Occipital lobe (tissue), 2 donors: ENCODE data around the gene EEF2. TPM values are rescaled to one million over a fixed set of nuclear protein-coding genes. Genes with fewer than 3 reads are reported as not detected.
A peak's percentile ranks its signal among the peaks of the same experiment; 100 is the strongest.

Source experiments
- DNase-seq: peaks from one replicate; lab custom pipeline; 2025; lab: John Stamatoyannopoulos, UW
- total RNA-seq: library from RNA; depleted of rRNA; stranded (reverse); fragments of >200 nt; gene quantifications from one replicate; pipeline ENCODE4 v1.2.3, GENCODE V29; 2014

The EEF2 gene
- total RNA-seq, result 2,019 TPM

DNA sequence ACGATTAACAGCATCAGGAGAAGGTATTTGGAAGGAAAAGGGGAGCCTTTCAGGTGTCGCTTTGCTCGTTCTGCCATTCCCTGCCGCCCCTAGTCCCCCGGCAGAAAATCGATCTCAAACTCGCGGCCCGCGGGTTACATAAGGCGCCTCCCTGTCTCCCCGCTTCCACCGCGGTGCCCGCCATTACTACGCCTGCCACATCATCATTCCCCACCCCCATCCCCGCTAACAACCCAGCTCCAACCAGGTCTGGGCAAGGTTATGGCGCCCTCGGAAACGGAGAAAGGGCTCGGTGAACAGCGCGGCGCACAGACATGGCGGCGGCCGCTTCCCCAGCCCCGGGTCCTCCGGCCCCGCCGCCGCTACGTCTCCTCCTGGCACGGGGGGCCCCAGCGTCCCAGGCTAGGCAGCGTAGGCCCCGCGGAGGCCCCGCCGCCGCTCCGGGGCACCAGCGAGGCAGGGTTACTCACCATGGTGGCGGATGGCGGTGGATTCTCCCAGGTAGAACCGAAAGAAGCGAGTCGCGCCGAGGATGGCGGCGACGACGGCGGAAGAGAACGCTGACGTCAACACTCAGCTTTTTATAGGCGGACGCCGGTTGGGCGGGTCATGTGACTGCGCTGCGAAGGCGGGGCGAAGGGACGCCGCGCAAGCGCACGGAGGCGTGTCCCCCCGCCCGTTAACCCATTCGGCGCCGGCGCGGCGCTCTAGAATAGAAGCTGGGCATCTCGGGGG is at the start of gene EEF2:
EEF2 (minus strand) TSS at position 556 of the 735 bp plus-strand sequence; CDS start at position 473, 83 bp downstream.
- DNase-seq, result peak; percentile 74

DNA sequence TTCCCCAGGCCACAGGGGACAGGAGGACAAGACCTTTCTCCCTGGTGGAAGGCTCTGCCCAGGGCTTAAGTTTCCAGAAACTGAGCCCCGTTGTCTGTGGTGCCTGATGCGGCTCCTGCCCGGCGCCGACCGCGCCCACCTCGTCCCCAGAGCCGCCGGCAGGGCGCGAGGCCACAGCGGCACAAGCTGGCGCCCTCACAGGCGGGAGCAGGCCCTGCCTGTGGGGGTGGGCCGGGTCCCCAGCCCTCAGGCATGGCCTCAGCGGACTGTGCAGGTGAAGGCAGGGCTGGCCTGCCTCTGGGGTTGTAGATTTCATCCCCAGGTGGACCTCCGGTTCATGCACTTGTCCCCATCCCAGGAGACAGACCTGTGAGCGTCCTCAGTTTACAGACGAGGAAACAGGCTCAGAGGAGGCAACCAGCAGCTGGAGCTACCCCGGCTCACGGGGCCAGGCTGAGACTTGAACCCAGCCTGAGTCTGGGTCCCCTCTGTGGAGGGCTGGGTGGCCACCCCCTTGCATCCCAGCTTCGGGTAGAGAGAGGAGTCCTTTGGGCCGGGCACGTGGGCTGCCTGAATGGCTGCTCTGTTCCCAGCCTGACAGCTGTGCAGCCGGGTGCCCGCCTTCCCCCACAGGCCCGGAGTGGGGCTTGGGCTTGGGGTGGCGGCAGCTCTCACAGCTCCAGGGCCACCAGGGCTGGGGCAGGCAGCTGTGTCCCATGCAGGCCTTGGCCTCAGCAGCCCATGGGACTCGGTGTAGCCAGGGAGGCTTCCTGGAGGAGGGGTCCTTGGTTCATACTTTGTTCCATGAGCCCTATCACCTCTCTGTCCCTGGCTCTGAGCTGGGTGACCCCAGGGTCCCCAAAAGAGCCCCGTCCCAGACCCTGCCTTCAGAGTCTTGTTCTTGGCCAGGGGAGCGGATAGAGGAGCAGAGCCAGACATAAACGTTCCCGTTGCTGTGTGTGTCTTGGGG is 49.1 kb upstream of the EEF2 start:
- peak; percentile 72 for DNase-seq

DNA sequence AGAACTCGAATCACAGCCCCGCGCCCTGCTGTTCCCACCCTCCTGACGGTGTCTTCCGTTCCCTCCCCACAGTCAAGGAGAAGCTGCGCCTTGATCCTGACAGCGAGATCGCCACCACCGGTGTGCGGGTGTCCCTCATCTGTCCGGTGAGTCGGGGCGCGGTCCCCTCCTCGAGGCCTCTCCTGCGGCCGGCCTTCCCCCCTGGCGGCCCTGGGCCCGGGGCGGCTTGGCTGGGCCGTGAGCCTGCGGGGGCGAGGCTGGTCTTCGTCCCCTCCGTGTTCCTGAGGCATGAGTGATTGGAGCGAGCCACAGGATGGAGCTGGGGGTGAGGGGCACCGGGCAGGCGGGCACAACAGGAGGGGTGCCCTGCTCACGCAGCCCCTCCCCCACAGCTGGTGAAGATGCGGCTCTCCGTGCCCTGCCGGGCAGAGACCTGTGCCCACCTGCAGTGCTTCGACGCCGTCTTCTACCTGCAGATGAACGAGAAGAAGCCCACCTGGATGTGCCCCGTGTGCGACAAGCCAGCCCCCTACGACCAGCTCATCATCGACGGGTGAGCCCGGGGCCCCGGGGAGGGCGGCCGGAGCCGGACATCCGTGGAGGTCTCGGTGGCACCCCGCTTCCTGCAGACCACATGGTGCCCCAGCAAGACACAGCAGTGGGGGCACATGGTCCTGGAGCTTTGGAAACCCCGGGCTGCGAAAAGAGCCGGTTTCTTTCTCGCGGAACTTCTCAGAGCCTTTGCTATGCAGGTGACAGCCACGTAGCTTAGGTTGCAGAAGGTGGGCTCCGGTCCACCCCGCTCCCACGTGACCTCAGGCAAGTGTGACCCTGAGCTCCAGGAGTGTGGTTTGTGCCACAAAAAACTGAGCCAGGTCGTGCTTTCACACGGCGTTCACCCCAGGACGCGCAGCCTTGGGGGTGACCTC is 48.0 kb upstream of the EEF2 start:
- no peak for DNase-seq

DNA sequence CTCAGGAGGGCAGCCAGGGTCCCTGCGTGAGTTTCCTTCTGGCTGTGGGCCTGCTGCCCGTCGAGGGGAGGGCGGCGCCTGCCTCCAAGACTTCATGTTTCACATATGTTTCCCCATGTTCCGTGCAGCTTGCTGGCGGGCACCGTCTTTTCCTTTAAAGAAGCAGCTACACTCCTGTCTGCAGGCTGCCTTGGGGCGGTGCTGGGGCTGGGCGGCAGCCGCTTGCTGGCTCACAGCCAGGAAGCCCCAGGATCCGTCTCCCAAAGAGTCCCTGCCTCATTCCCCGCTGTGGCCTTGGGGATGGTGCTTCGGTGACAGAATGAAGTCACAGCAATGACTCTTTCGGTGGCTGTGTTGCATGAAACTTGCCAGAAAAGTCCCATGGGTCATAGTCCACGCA is 47.2 kb upstream of the EEF2 start:
- DNase-seq, result no peak

DNA sequence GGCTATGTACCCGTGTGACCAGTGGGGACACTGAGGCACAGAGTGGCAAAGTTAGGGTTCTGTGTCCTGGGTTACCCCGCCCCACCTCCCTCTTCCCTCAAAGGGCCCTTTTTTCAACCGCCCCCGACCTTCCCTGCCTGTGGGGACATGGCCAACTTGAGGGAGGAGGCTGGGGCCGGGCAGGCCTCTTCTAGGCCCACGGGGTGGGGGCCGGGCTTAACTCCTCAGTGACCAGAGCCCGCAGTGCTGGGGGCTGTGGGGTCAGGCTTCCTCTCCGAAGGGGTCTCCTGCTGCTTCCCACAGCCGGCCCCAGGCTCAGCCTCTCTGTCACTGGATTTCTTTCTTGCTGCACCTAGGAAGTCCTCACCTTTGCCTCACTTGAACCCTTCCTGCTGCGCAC is 46.2 kb upstream of the EEF2 start:
- no peak for DNase-seq

DNA sequence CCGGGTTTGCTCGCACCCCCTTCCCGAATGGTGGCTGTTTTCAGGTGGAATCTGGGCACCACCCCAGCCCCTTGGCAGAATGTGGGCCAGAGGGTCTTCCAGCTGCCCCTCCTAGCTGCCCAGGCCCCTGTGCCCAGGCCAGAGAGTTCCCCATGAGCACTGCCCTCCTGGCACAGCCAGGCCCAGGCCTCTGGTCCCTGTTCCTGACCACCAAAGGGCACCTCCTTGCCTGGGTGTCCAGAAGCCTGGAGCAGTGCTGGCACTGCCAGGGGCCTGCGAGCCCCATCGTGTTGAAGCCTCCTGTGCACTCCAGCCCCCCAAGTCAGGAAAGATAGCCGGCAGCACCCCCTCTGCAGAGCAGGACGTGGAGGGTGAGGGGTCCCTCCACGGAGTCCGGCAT is 45.7 kb upstream of the EEF2 start:
- DNase-seq, result no peak

DNA sequence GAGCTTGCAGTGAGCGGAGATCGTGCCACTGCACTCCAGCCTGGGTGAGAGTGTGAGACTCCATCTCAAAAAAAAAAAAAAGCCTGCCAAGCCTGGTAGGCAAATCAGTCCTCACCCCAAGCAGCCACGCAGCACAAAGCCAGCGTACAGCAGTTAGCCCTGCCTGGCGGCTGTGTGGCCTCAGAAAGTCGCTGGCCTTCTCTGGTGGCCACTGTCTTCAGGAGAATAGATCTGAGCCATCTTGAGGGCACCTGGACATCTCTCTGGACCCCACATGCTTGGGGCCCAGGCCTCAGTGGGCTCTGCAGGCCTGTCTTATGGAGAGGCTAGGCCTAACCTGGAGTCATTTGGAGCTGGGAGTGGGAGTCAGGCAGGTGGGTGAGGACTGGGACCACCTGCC is 45.3 kb upstream of the EEF2 start:
- no peak for DNase-seq

DNA sequence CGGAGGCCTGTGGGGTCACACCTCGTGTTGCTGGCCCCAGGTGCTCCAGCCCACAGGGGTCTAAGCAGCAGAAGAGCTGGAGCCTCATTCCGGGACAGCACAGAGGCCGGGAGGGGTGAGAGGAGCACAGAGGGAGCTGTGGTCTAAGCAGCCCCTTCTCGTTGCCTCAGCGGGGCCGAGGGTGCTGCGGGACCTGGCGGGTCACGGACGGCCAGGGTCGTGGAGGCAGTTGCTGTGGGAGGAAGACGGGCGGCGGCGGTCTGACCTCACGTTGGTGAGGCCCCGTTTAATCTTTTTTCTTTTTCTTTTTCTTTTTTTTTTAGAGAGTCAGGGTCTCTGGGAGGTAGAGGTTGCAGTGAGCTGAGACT is 44.0 kb upstream of the EEF2 start:
- DNase-seq, result no peak

DNA sequence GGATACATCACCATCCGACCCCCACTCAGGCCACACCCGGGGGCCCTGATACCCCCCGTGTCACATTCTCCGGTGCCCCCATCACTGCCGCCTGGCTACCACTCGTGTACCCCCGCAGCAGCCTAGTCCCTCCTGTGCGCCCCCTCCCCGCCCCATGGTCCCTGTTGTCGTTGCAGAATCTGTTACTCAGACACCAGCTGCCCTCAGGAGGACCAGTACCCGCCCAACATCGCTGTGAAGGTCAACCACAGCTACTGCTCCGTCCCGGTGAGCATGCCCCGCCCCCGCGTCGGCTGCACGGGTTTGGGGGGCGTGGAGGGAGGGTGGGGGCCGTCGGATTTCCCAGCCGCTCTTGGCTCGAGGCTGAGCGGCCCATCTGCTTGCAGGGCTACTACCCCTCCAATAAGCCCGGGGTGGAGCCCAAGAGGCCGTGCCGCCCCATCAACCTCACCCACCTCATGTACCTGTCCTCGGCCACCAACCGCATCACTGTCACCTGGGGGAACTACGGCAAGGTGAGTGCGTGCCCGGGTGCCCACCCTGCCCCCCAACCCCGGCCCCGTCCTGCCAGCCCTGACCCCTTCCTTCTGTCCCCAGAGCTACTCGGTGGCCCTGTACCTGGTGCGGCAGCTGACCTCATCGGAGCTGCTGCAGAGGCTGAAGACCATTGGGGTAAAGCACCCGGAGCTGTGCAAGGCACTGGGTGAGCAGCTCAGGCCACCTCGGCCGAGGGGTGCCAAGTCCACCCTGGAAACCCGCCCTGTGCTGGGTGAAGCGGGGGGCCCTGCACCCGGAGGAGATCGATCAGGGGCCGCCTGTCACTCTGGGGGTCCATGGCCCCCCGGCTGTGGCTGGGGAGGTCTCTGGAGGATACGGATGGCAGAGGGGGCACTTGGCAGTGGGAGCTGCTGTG is 43.3 kb upstream of the EEF2 start:
- no peak for DNase-seq

DNA sequence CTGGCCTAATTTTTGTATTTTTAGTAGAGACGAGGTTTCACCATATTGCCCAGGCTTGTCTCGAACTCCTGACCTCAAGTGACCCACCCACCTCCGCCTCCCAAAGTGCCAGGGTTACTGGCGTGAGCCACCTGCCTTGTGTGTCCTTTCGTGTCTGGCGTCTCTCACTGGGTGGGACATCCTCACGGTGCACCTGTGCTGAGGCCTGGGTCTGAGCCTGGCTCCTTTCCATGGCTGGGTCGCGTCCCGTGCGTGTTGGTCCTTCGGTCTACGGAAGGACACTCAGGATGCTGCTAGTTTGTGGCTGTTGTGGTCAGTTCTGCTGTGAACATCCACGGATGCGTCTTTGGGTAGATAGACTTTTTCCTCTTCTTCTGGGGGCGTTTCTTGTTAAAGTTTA is 41.9 kb upstream of the EEF2 start:
- DNase-seq, result no peak

DNA sequence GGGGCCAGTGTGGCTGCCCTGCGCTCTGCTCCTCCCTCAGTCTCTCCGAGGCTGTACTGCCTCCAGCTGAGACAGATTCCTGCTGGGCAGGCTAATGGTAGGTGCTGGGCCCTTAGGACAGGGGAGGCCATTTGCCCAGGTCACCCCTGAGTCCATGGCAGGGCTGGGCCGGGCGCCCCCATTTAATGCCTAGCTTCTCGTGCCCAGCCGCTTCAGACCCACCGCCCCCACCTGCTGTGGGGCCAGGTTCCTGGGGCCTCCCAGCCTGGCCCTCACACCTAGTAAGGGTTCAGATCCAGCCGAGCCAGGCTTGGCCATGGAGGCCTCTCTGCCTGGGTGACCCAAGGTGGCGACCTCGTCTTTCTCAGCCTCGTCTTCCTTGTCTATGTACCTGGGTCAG is 40.1 kb upstream of the EEF2 start:
- DNase-seq, result no peak

DNA sequence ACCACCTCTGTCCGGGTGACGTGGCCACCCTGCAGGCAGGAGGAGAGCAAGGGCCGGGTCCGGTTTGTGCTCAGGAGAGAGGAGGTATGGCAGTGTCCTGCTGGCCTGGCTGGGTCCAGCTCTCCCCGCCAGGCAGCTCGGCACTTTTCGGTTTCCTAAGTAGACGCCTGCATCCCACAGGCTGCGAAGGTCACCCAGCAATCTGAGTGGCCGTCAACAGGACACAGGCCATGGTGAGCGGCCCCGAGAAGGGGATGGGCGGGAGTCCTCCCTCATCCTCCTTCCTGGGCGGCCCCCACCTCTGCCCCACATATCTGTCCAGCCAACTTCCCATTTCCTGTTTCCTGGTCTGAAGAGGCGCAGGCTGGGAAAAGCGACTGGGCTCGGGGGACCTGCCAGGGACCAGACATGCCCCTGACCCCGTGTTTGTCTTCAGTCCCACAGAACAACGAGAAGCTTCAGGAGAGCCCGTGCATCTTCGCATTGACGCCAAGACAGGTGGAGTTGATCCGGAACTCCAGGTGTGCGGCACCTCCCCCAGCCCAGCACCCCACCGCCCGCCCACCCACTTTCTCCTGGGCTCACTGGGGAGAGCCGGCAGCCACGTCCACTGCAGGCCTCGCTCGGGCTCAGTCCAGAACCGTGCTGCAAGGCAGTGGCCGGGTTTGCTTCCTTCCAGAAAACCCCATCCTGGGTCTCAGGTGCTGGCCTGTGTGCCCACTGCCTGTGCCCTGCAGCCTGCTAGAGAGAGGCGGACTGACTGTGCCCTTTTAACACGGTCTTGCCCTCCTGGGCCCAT is 38.5 kb upstream of the EEF2 start:
- no peak for DNase-seq

DNA sequence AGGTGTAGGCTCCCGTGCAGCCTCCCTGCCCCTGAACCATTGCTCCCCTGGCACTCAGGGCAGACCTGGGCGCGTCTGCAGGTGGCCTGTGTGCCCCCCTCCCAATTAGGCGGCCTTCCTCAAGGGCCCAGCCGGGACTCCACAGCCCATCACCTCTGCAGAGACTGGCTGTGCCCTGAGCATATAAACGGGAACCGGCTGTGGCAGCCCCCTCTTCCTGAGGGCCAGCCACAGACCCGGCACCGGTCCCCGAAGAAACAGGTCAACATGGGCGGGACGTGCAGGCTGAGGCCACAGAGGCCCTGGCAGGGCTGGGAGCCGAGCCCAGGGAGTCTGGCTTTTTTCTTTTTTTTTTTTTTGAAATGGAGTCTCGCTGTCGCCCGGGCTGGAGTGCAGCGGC is 34.3 kb upstream of the EEF2 start:
- no peak for DNase-seq

DNA sequence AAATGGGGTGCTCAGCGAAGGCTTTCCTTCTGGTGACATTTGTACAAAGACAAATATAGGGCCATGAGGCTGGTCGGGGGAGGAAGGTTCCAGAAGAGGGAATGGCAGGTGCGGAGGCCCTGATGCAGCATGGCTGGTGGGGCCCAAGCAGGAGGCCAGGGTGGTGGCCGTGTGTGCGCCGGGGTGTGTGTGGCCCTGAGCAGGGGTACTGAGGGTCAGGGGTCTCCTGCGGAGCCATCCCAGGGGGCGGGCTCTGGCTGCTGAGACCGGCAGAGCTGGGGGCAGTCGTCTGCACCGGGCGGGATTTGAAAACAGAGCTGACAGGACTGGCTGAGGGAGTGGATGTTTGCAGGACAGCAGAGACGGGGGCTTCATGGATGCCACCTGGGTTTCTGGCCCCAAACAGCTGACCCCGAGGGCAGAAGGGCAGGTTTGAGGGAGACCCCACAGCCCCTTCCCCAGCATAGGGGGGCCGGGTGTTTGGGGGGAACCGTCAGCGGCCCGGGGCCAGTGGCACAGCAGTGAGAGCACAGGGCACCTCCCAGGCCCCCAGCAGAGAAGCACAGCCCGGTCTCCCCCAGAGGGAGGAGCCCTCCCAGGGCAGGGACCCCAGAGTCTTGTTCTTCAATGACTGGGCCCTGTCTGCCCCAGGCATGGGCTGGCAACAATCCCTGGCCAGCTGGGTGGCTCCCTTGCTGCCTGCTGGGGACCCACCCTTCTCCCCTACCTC is 33.7 kb upstream of the EEF2 start:
- DNase-seq, result no peak

DNA sequence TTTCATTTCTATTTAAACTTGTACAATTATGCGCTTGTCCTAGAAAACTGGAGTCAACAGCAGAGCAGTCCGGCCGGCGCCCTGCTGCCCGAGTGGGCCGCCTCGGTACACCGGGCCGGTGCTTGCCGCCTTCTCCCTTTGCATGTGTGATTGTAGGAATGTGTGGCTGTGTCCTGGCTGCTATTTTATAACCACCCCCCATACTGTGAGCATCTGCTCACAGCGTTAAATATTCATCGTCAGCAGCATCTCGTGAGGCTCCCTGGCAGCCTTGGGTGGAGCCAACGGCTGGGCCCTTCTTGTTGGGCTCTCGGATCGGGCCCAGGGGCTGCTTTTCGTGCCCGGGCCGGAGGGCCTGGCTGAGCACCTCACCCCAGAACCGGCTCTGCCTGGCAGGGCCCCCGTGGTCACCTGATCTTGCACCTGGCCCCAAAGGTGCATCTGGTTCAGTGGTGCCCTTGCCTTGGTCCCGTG is 32.9 kb upstream of the EEF2 start:
- DNase-seq, result peak; percentile 55

DNA sequence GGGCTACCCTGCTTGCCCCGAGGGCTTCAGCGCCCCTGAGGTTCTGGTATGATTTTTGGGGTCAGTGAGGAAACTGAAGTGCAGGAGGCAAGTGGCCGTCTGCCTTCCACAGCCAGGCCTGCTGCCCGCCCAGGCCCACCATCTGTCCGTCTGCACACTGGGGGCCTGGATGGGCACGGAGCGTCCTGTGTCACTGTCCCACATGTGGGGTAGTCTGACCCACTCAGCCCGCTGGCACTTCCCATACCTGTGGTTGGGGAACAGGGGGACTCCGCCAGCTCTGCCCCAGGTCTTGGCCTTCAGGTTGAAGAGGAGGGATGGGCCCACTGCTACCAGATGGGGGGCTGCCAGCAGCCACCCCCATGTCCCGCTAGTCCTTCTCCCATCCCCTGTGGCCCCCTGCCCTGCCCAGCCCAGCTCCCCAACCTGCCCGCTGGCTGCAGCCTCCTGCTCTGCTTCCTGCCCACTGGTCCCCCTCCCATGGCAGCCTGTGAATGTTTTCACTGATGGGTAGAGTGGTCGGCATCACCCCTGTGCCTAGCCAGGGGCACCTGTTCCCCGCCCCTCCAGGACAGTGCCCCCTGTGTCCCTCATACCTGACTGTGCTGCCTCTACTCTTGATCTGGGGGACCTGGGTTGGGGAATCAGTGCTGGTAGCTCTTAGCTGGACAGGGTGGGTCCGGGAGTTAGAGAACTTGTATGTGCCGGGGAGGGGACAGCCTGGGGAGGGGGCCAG is 31.8 kb upstream of the EEF2 start:
- DNase-seq, result no peak

DNA sequence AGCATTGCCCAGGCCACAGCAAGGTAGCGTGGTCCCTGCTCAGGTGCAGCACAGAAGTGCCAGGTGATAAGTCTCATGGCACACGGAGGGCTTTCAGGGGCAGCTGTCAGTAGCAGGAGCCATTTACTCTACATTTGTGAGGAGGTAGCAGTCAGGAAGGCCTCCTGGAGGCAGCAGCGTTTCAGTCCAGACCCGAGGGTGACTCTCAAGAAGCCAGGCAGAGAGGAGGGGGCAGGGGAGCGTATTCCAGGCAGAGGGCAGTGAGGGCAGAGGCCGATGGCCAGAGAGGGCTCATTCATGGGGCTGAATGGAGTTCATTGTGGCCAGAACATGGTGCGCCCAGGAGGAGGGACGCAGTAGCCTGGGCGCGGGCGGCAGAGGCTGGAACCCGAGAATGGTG is 31.2 kb upstream of the EEF2 start:
- DNase-seq, result peak; percentile 77

DNA sequence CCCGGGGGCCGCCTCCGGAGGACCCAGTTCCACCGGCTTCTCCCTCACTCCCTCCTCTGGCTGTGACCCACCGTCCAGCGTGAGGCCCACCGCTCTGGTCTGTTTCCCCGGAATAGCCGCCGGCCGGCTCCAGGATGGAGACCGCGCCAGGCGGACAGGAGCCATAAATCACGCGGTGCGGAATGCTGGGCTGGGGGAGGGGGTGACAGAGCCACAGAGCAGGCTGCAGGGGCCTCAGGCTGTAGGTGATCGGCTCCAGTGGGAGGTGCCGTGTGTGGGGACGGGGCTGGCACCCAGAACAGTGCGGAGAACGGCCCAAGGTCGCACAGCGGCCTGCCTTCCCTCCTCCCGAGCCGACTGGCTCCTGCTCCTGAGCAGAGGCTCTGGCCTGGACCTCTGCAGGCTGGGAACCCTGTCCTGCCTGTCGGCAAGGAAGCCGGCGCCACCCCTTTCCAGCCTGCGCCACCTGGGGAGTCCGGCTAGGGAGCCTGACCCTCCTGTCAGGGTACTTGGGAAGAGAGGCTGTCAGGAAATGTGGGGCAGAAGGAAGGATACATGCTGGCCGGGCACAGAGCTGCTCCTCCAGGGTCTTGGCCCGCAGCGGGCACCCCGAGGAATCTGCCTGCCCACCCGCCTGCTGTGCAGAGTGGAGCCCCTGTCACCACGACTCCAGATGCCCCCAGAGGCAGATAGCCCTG is 30.6 kb upstream of the EEF2 start:
- DNase-seq, result no peak
